Prostate gland (tissue), 2 donors: ENCODE results near the gene PRMT3. TPM values are rescaled to one million over a fixed set of nuclear protein-coding genes. Genes with fewer than 3 reads are reported as not detected.
"Not testable (repeated sequence)": the region's sequence is repeated elsewhere in the genome, so short reads cannot be mapped to it uniquely, and the experiment has no call there.

Experiments used
- DNase-seq: peaks from one replicate; pipeline ENCODE4 v3.0.0-alpha.2; 2019; ENCODE audit warnings: low spot score
- H3K27ac ChIP-seq, 2 donors: fragments of 200-600 bp; sonication (generic); 2 replicates each; pipeline ENCODE4 v1.5.1; 2017 to 2019
- H3K27me3 ChIP-seq: fragments of 200-600 bp; sonication (generic); replicated peaks from 2 replicates; pipeline ENCODE4 v1.5.1; 2019; ENCODE audit not compliant: insufficient read depth
- H3K36me3 ChIP-seq, 2 donors: fragments of 200-600 bp; sonication (generic); 1 replicate in 1 of 2; 2 replicates in 1 of 2; pipeline versions ENCODE4 v1.5.1 to v1.8.1; 2017 to 2019
- H3K4me1 ChIP-seq: fragments of 200-600 bp; sonication (generic); replicated peaks from 2 replicates; pipeline ENCODE4 v1.5.1; 2019
- H3K4me3 ChIP-seq, 2 donors: fragments of 200-600 bp; sonication (generic); 2 replicates each; pipeline ENCODE4 v1.5.1; 2017 to 2019
- H3K9me3 ChIP-seq: fragments of 200-600 bp; sonication (generic); 2 replicates; pipeline ENCODE4 v1.5.1; 2017
- CTCF ChIP-seq, 4 experiments: fragments of 200-600 bp in 2 of 4; fragments of 450-650 bp in 2 of 4; sonication (generic) in 2 of 4; IDR thresholded peaks; 1 replicate in 3 of 4; 2 replicates in 1 of 4; pipeline ENCODE4 v1.5.1; 2016 to 2019; ENCODE audit warnings: antibody characterized with exemption in 4 of 4, mild to moderate bottlenecking in 2 of 4, moderate library complexity in 2 of 4
- POLR2A ChIP-seq: fragments of 450-650 bp; IDR thresholded peaks from one replicate; pipeline ENCODE4 v1.6.1; 2016; ENCODE audit warnings: antibody characterized with exemption, mild to moderate bottlenecking
- POLR2AphosphoS5 ChIP-seq: sonication (generic); formaldehyde crosslinking; IDR thresholded peaks from one replicate; pipeline ENCODE4 v1.6.1; 2017; ENCODE audit warnings: antibody characterized with exemption
- WGBS: methylation state at CpG from one replicate; pipeline ENCODE4 v1.1.5; 2018; 5-methylcytosine and 5-hydroxymethylcytosine counted together
- intact Hi-C: fragments of 100-400 bp; cut with DNase I; formaldehyde crosslinking; loops from one replicate; pipeline ENCODE4 v1.14.2; 2022
- total RNA-seq, 2 donors: library from RNA; depleted of rRNA; stranded (reverse); fragments of >200 nt; gene quantifications; one replicate each; pipeline ENCODE4 v1.1.0, GENCODE V29; 2016

Gene PRMT3
- total RNA-seq, 2 donors from 2014 or later: 13.8 to 18.7 TPM

- 63% methylated on average over 1 of the region's 1 CpG for WGBS
- DNase-seq: no peak
- no peak overlapping the region for H3K4me3 ChIP-seq
- intact Hi-C loops: no loop called here
- no peaks in the 10 kb centered on the region for H3K9me3 ChIP-seq
- no peaks in the 10 kb centered on the region for H3K27me3 ChIP-seq
- TF ChIP-seq POLR2AphosphoS5: no peak
- TF ChIP-seq POLR2A: no peak
- no peaks in the 10 kb centered on the region for H3K4me1 ChIP-seq
- H3K27ac ChIP-seq: no peak overlapping the region
- H3K36me3 ChIP-seq: no peaks in the 10 kb centered on the region
Measured at GRCh38 chr11:20483931-20484330, 96.4 kb downstream of the PRMT3 start.

GRCh38 chr11:20484416-20484815, 96.9 kb downstream of the PRMT3 start:
- 100% methylated on average over 1 of the region's 1 CpG for WGBS
- not testable (repeated sequence) for H3K27me3 ChIP-seq

GRCh38 chr11:20488352-20488751, 100.8 kb downstream of the PRMT3 start:
- no peaks in the 10 kb centered on the region for H3K9me3 ChIP-seq
- intact Hi-C loops: no loop called here
- TF ChIP-seq POLR2AphosphoS5 (no peak), POLR2A (no peak), CTCF (IDR thresholded peaks at IDR 0.05) (no peak)
- H3K4me1 ChIP-seq: no peaks in the 10 kb centered on the region
- no peaks in the 10 kb centered on the region for H3K36me3 ChIP-seq
- 53% methylated on average over 1 of the region's 1 CpG for WGBS
- H3K27me3 ChIP-seq: no peaks in the 10 kb centered on the region
- H3K4me3 ChIP-seq: no peak overlapping the region
- DNase-seq: no peak
- no peak overlapping the region for H3K27ac ChIP-seq

More at GRCh38 chr11:20484416-20484815, 96.9 kb downstream of the PRMT3 start:
- H3K4me1 ChIP-seq, DNase-seq, H3K27ac ChIP-seq, H3K36me3 ChIP-seq, H3K9me3 ChIP-seq, H3K4me3 ChIP-seq, intact Hi-C loops: not testable (repeated sequence)

GRCh38 chr11:20489948-20490347, 102.4 kb downstream of the PRMT3 start:
- Histone ChIP-seq H3K4me1 (no peaks in the 10 kb centered on the region), H3K27me3 (no peaks in the 10 kb centered on the region), H3K27ac (no peak overlapping the region), H3K36me3 (no peaks in the 10 kb centered on the region), H3K9me3 (no peaks in the 10 kb centered on the region), H3K4me3 (no peak overlapping the region)
- intact Hi-C loops: no loop called here
- DNase-seq: no peak
- TF ChIP-seq POLR2A: no peak
- TF ChIP-seq CTCF (IDR thresholded peaks at IDR 0.05): no peak
- no peak for TF ChIP-seq POLR2AphosphoS5
- 88% methylated on average over 1 of the region's 1 CpG for WGBS

DNA sequence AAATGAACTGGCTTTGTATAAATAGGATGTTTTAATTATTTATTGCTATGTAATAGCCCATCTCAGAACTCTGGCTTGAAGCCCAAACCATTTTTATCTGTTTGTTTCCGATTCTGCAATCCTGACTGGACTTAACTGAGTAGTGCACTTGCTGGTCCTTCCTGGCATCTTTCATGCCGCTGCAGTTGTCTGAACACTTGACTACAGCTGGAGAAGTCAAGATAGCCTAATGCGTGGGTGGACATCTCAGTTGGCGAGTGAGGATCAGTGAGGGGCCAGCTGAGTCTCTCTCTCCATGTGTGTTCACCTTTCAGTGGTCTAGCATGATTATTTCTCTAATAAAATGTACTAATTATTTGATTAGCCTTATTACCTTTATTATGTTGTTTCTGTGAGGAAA, 105.8 kb downstream of the PRMT3 start:
- no peaks in the 10 kb centered on the region for H3K9me3 ChIP-seq
- H3K27ac ChIP-seq: no peak overlapping the region
- 86% methylated on average over 4 of the region's 4 CpGs for WGBS
- intact Hi-C loops: no loop called here
- TF ChIP-seq POLR2AphosphoS5: no peak
- no peak for TF ChIP-seq POLR2A
- TF ChIP-seq CTCF (IDR thresholded peaks at IDR 0.05): no peak
- DNase-seq: no peak
- H3K36me3 ChIP-seq: no peaks in the 10 kb centered on the region
- H3K4me3 ChIP-seq: no peak overlapping the region
- no peaks in the 10 kb centered on the region for H3K4me1 ChIP-seq
- no peaks in the 10 kb centered on the region for H3K27me3 ChIP-seq

DNA sequence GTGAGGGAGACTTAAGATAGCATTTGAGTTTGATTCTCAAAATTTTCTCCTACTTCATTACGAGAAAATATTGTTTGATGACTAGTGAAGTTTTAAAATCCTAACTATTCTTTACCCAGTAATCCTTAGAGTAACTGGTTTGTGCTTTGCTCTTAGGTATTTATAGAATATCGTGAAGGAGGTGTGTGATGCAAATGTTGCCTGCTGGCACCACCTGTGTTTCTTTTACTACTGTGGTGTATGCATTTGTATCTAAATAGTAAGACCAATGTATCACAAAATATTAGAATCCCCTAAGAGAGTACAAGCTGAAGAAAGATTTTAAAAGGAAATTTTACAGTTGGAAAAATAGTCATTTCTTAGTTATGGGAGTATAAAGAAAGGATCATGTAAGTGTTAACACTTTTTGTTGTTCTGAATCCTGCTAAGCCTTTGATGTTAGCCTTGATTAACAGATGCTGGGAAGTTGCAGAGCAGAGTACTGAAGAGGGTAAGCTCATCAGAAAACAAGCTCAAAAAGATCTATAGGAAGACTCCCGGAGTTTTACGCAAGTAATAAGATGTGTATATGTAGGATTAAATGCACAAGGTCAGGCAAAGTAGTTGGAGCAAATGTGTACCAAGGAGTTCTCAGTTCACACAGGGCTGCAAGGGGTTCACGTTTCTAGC, 109.7 kb downstream of the PRMT3 start:
- H3K36me3 ChIP-seq: no peaks in the 10 kb centered on the region
- WGBS: 87% methylated on average over 5 of the region's 5 CpGs

More for the DNA sequence above, 109.7 kb downstream of the PRMT3 start:
- Histone ChIP-seq H3K9me3 (no peaks in the 10 kb centered on the region), H3K27ac (no peak overlapping the region), H3K27me3 (no peaks in the 10 kb centered on the region), H3K4me3 (no peak overlapping the region), H3K4me1 (no peaks in the 10 kb centered on the region)
- DNase-seq: no peak
- intact Hi-C loops: no loop called here
- no peak for TF ChIP-seq POLR2AphosphoS5
- no peak for TF ChIP-seq POLR2A
